Dendritic cell treated with granulocyte-macrophage colony-stimulating factor and Interleukin-4, amounts not matched to agents 40 ng/mL and 50 ng/mL, for 4 days (primary cell): Measurements from ENCODE around the gene RABEP1.

Experiments
- H3K27ac Mint-ChIP-seq: one replicate; pipeline ENCODE4 v1.8.0; 2022; ENCODE audit warnings: mild to moderate bottlenecking, mixed read lengths
- H3K27me3 Mint-ChIP-seq: one replicate; pipeline ENCODE4 v1.8.0; 2022; ENCODE audit warnings: mild to moderate bottlenecking, mixed read lengths
- H3K36me3 Mint-ChIP-seq: one replicate; pipeline ENCODE4 v1.8.0; 2022; ENCODE audit warnings: low read depth, mixed read lengths
- H3K4me1 Mint-ChIP-seq: one replicate; pipeline ENCODE4 v1.8.0; 2022; ENCODE audit warnings: low read depth, mixed read lengths
- H3K4me3 Mint-ChIP-seq: one replicate; pipeline ENCODE4 v1.8.0; 2022; ENCODE audit warnings: mild to moderate bottlenecking, moderate library complexity, mixed read lengths
- H3K9me3 Mint-ChIP-seq: one replicate; pipeline ENCODE4 v1.8.0; 2022; ENCODE audit warnings: mixed read lengths
- intact Hi-C: fragments of 100-400 bp; cut with micrococcal nuclease; formaldehyde crosslinking; loops from one replicate; pipeline ENCODE4 v1.15.0; 2022

RABEP1 gene

DNA sequence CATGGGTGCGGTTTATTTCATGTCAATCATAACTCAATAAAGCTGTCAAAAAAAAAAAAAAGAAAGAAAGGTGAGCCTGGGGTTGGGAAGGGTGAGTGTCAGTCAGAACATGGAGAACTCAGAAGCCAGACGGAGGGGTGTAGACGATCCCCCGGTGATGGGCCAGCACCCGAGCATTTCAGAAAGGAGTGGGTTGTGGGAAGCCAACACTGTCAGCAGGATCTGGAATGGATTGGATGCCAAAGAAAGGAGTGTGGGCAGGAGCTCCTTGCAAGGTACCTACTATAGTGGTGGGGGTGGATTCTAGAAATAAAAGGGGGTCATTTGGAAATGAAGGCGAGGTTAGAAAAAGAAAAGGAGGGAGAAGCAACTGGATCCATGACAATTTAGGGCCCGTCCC is 27.7 kb upstream of the RABEP1 start:
- H3K9me3 Mint-ChIP-seq, result no peaks in the 10 kb centered on the region
- peak overlapping the region; percentile 67 for H3K27ac Mint-ChIP-seq
- no peaks in the 10 kb centered on the region for H3K27me3 Mint-ChIP-seq
- H3K36me3 Mint-ChIP-seq, result peaks cover 86% of the 10 kb centered on the region
- H3K4me3 Mint-ChIP-seq, result no peak overlapping the region
- intact Hi-C loops, result no loop called here
- H3K4me1 Mint-ChIP-seq, result peaks cover 20% of the 10 kb centered on the region

- Mint-ChIP-seq H3K36me3 (peaks cover 80% of the 10 kb centered on the region), H3K9me3 (no peaks in the 10 kb centered on the region), H3K27me3 (no peaks in the 10 kb centered on the region), H3K27ac (peak overlapping the region; percentile 67), H3K4me3 (no peak overlapping the region), H3K4me1 (peaks cover 15% of the 10 kb centered on the region)
- intact Hi-C loops, result no loop called here
Measured at GRCh38 chr17:5254903-5255521, 27.1 kb upstream of the RABEP1 start.

GRCh38 chr17:5257124-5257523 is 25.0 kb upstream of the RABEP1 start:
- peaks cover 71% of the 10 kb centered on the region for H3K36me3 Mint-ChIP-seq
- H3K4me1 Mint-ChIP-seq, result peaks cover 15% of the 10 kb centered on the region
- H3K27me3 Mint-ChIP-seq, result no peaks in the 10 kb centered on the region
- no peak overlapping the region for H3K27ac Mint-ChIP-seq
- H3K4me3 Mint-ChIP-seq, result no peak overlapping the region
- H3K9me3 Mint-ChIP-seq, result no peaks in the 10 kb centered on the region
- intact Hi-C loops, result no loop called here

GRCh38 chr17:5260542-5260941 is 21.5 kb upstream of the RABEP1 start:
- H3K36me3 Mint-ChIP-seq, result peaks cover 49% of the 10 kb centered on the region
- no peak overlapping the region for H3K27ac Mint-ChIP-seq
- no peaks in the 10 kb centered on the region for H3K27me3 Mint-ChIP-seq
- H3K4me1 Mint-ChIP-seq, result no peaks in the 10 kb centered on the region
- no peak overlapping the region for H3K4me3 Mint-ChIP-seq
- H3K9me3 Mint-ChIP-seq, result no peaks in the 10 kb centered on the region
- intact Hi-C loops, result no loop called here

DNA sequence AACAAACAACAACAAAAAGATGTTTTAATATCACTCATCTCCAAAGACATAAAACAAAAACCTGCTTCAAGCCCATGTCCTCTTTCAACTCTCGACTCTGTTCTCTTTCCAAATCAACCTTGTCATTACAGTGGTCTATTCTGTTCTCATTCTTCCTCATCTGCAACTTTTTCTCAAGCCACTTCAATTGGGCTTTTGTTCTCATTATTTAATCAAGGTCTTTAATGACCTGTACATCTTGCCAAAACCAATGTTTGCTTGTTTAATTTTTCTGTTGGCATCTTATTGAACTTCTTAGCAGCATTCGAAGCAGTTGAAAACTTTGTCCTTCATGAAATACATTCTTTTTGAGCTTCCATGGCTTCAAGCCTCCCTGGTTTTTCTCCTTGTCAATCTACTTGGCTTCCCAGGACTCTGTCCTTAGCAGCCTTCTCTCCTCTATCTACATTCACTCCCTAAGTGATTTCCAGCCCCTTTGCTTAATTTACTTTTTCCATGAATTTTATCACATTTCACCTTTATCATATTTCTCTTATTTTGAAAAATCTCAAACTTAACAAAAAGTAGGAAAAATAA is 19.6 kb upstream of the RABEP1 start:
- Mint-ChIP-seq H3K36me3 (peaks cover 34% of the 10 kb centered on the region), H3K27me3 (no peaks in the 10 kb centered on the region), H3K27ac (no peak overlapping the region), H3K4me1 (no peaks in the 10 kb centered on the region), H3K9me3 (no peaks in the 10 kb centered on the region), H3K4me3 (no peak overlapping the region)
- intact Hi-C loops, result no loop called here

GRCh38 chr17:5263441-5263840 is 18.6 kb upstream of the RABEP1 start:
- Mint-ChIP-seq H3K27ac (no peak overlapping the region), H3K4me1 (no peaks in the 10 kb centered on the region)
- intact Hi-C loops, result no loop called here

GRCh38 chr17:5264893-5265292 is 17.2 kb upstream of the RABEP1 start:
- intact Hi-C loops, result no loop called here
- no peak overlapping the region for H3K4me3 Mint-ChIP-seq
- H3K27ac Mint-ChIP-seq, result no peak overlapping the region
- H3K9me3 Mint-ChIP-seq, result no peaks in the 10 kb centered on the region
- H3K4me1 Mint-ChIP-seq, result no peaks in the 10 kb centered on the region
- no peaks in the 10 kb centered on the region for H3K27me3 Mint-ChIP-seq
- peaks cover 19% of the 10 kb centered on the region for H3K36me3 Mint-ChIP-seq

More at GRCh38 chr17:5263441-5263840, 18.6 kb upstream of the RABEP1 start:
- Mint-ChIP-seq H3K4me3 (no peak overlapping the region), H3K27me3 (no peaks in the 10 kb centered on the region), H3K9me3 (no peaks in the 10 kb centered on the region), H3K36me3 (peaks cover 25% of the 10 kb centered on the region)

DNA sequence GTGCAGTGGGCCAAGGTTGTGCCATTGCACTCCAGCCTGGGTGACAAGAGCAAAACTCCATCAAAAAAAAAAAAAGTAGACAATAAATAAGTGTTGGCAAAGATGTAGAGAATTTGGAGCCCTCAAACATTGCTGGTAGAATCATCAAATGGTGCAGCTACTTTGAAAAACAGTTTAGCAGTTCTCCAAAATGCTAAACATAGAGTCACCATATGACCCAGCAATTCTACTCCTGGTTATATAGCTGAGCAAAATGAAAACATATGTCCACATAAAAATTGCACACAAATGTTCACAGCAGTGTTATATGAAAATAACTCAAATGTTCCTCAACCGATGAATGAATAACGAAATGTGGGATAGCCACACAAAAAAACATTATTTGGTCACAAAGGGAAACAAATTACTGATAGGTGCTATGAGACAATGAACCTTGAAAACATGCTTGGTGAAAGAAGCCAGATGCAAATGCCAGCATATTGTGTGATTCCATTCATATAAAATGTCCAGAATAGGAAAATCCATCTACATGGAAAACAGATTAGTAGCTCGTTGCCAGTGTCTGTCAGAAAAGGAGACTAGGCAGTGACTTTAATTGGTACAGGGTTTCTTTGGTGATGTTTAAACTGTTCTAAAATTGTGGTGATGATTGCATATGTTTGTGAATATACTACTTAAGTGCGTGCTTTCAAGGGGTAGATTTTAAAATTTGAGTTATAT is 12.7 kb upstream of the RABEP1 start:
- no peak overlapping the region for H3K27ac Mint-ChIP-seq
- intact Hi-C loops, result no loop called here
- no peak overlapping the region for H3K4me3 Mint-ChIP-seq
- no peaks in the 10 kb centered on the region for H3K4me1 Mint-ChIP-seq
- H3K9me3 Mint-ChIP-seq, result no peaks in the 10 kb centered on the region
- no peaks in the 10 kb centered on the region for H3K36me3 Mint-ChIP-seq
- H3K27me3 Mint-ChIP-seq, result no peaks in the 10 kb centered on the region

DNA sequence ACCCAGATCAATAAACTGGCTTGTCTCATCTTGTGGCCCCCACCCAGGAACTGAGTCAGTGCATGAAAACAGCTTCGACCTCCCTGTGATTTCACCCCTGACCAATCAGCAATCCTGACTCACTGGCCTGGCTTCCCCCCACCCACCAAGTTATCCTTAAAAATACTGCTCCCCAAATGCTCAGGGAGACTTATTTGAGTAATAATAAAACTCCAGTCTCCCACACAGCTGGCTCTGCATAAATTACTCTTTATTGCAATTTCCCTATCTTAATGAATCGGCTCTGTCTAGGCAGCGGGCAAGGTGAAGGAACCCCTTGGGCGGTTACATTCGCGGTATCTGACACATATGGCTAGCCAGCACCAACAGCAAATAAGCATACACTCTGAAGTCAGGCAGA is 9.8 kb upstream of the RABEP1 start:
- Mint-ChIP-seq H3K9me3 (no peaks in the 10 kb centered on the region), H3K27ac (no peak overlapping the region), H3K4me1 (no peaks in the 10 kb centered on the region), H3K36me3 (no peaks in the 10 kb centered on the region), H3K4me3 (no peak overlapping the region), H3K27me3 (no peaks in the 10 kb centered on the region)
- intact Hi-C loops, result no loop called here

- Mint-ChIP-seq H3K36me3 (peaks cover 12% of the 10 kb centered on the region), H3K9me3 (no peaks in the 10 kb centered on the region), H3K27ac (peak overlapping the region; percentile 82), H3K4me3 (peak overlapping the region; percentile 82), H3K4me1 (peaks cover 18% of the 10 kb centered on the region), H3K27me3 (no peaks in the 10 kb centered on the region)
- intact Hi-C loops, result no loop called here
Measured at GRCh38 chr17:5282642-5283217, 646 bp downstream of the RABEP1 start.

DNA sequence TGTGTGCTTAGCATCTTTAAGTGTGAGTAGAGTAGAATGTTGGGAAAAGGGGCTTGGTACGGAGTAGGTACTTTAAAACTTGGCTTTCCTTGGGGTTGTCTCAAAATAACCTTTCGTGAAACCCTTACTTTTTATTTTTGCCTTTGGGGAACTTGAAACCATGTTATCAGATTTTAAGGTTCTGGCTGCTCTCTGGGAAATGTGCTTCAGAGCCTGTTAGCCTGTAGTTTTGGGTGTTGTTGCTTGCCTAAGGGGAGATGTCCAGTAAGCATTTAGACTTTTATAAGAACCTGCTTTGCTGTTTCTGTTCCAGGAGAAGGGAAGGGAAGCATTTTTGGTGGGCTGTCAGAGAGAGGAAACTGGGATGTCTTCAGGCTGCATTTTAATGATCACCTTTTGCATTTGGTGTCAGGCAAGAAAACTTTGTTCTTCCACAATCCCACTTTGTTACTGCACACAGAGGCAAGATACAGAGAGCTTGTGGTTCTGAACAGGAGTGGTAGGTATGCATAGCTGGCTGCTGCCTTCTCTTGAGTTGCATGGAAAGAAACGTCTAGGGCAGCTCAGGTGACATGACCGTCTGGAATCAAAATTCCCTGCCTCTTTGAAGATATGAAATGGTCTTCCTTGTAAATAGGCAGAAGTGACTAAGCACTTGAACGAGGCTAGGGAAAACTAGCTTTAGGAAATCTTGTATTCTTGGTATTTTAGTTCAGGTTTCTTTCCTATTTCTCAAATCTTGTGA is 1.7 kb downstream of the RABEP1 start:
- peaks cover 26% of the 10 kb centered on the region for H3K4me1 Mint-ChIP-seq
- no peaks in the 10 kb centered on the region for H3K27me3 Mint-ChIP-seq
- peaks cover 9% of the 10 kb centered on the region for H3K36me3 Mint-ChIP-seq
- no peaks in the 10 kb centered on the region for H3K9me3 Mint-ChIP-seq
- H3K27ac Mint-ChIP-seq, result peak overlapping the region; percentile 41
- peak overlapping the region; percentile 57 for H3K4me3 Mint-ChIP-seq
- intact Hi-C loops, result no loop called here

- no peak overlapping the region for H3K27ac Mint-ChIP-seq
- intact Hi-C loops, result no loop called here
Measured at GRCh38 chr17:5284681-5285080, 2.6 kb downstream of the RABEP1 start.

GRCh38 chr17:5286846-5287245 is 4.8 kb downstream of the RABEP1 start:
- H3K36me3 Mint-ChIP-seq, result peaks cover 18% of the 10 kb centered on the region
- H3K27me3 Mint-ChIP-seq, result no peaks in the 10 kb centered on the region

More at GRCh38 chr17:5284681-5285080, 2.6 kb downstream of the RABEP1 start:
- Mint-ChIP-seq H3K27me3 (no peaks in the 10 kb centered on the region), H3K36me3 (peaks cover 9% of the 10 kb centered on the region), H3K4me1 (peaks cover 32% of the 10 kb centered on the region), H3K9me3 (no peaks in the 10 kb centered on the region), H3K4me3 (no peak overlapping the region)

More at GRCh38 chr17:5286846-5287245, 4.8 kb downstream of the RABEP1 start:
- H3K9me3 Mint-ChIP-seq, result no peaks in the 10 kb centered on the region
- intact Hi-C loops, result no loop called here
- H3K4me3 Mint-ChIP-seq, result no peak overlapping the region
- no peak overlapping the region for H3K27ac Mint-ChIP-seq
- peaks cover 32% of the 10 kb centered on the region for H3K4me1 Mint-ChIP-seq
